Measurements from ENCODE around the gene HHIP. TPM values are rescaled to one million over a fixed set of nuclear protein-coding genes. Genes with fewer than 3 reads are reported as not detected.
"Not testable (repeated sequence)": the region's sequence is repeated elsewhere in the genome, so short reads cannot be mapped to it uniquely, and the experiment has no call there.

HHIP gene
- total RNA-seq, 2 experiments from 2014 or later = not detected

GRCh38 chr4:144748814-144749555 lies 103.0 kb downstream of the HHIP start:
- ChIA-PET CTCF (no interaction called here), POLR2A (no interaction called here)
- intact Hi-C loops (cut with micrococcal nuclease) = no loop called here
- DNase-seq = no peak
- no peak overlapping the region for H3K4me3 Mint-ChIP-seq
- H3K36me3 Mint-ChIP-seq = no peaks in the 10 kb centered on the region
- H3K9me3 Mint-ChIP-seq = no peaks in the 10 kb centered on the region
- H3K27me3 Mint-ChIP-seq = no peaks in the 10 kb centered on the region
- H3K27ac Mint-ChIP-seq = no peak overlapping the region
- no peaks in the 10 kb centered on the region for H3K4me1 Mint-ChIP-seq (ENCODE audit: low read depth)

GRCh38 chr4:144750348-144750747 lies 104.4 kb downstream of the HHIP start:
- Mint-ChIP-seq H3K4me3 (no peak overlapping the region), H3K27ac (no peak overlapping the region), H3K36me3 (no peaks in the 10 kb centered on the region), H3K4me1 (ENCODE audit: low read depth) (no peaks in the 10 kb centered on the region), H3K9me3 (no peaks in the 10 kb centered on the region), H3K27me3 (no peaks in the 10 kb centered on the region)
- no peak for DNase-seq
- intact Hi-C loops (cut with micrococcal nuclease) = no loop called here
- CTCF ChIA-PET = no interaction called here
- POLR2A ChIA-PET = no interaction called here

GRCh38 chr4:144754562-144755410 lies 108.8 kb downstream of the HHIP start:
- intact Hi-C loops (cut with micrococcal nuclease) = no loop called here
- CTCF ChIA-PET = no interaction called here
- POLR2A ChIA-PET = no interaction called here
- Mint-ChIP-seq H3K36me3 (no peaks in the 10 kb centered on the region), H3K4me3 (no peak overlapping the region), H3K27ac (no peak overlapping the region), H3K4me1 (ENCODE audit: low read depth) (no peaks in the 10 kb centered on the region), H3K9me3 (no peaks in the 10 kb centered on the region), H3K27me3 (no peaks in the 10 kb centered on the region)
- DNase-seq = no peak

- no peaks in the 10 kb centered on the region for H3K27me3 Mint-ChIP-seq
- DNase-seq = no peak
- H3K27ac Mint-ChIP-seq = no peak overlapping the region
- no peaks in the 10 kb centered on the region for H3K4me1 Mint-ChIP-seq (ENCODE audit: low read depth)
- ChIA-PET POLR2A (no interaction called here), CTCF (no interaction called here)
- peaks cover 6% of the 10 kb centered on the region for H3K9me3 Mint-ChIP-seq
- no peak overlapping the region for H3K4me3 Mint-ChIP-seq
- no peaks in the 10 kb centered on the region for H3K36me3 Mint-ChIP-seq
- intact Hi-C loops (cut with micrococcal nuclease) = no loop called here
These were observed 112.0 kb downstream of the HHIP start for GRCh38 chr4:144757969-144758368.

GRCh38 chr4:144768809-144769208 lies 122.9 kb downstream of the HHIP start:
- H3K36me3 Mint-ChIP-seq; intact Hi-C loops (cut with micrococcal nuclease); POLR2A ChIA-PET; DNase-seq; H3K4me1 Mint-ChIP-seq (ENCODE audit: low read depth); H3K4me3 Mint-ChIP-seq; CTCF ChIA-PET; H3K27me3 Mint-ChIP-seq; H3K27ac Mint-ChIP-seq: not testable (repeated sequence)
- H3K9me3 Mint-ChIP-seq = peaks cover 14% of the 10 kb centered on the region

GRCh38 chr4:144778364-144778763 lies 132.4 kb downstream of the HHIP start:
- CTCF ChIA-PET = no interaction called here
- POLR2A ChIA-PET = no interaction called here
- Mint-ChIP-seq H3K4me3 (no peak overlapping the region), H3K4me1 (ENCODE audit: low read depth) (no peaks in the 10 kb centered on the region), H3K27ac (no peak overlapping the region), H3K27me3 (no peaks in the 10 kb centered on the region), H3K9me3 (peaks cover 13% of the 10 kb centered on the region), H3K36me3 (no peaks in the 10 kb centered on the region)
- DNase-seq = no peak
- intact Hi-C loops (cut with micrococcal nuclease) = no loop called here

- CTCF ChIA-PET = no interaction called here
- POLR2A ChIA-PET = no interaction called here
These were observed 136.4 kb downstream of the HHIP start for GRCh38 chr4:144782345-144782744.

GRCh38 chr4:144785961-144786360 lies 140.0 kb downstream of the HHIP start:
- CTCF ChIA-PET = no interaction called here
- no peaks in the 10 kb centered on the region for H3K9me3 Mint-ChIP-seq

More at GRCh38 chr4:144782345-144782744, 136.4 kb downstream of the HHIP start:
- no peaks in the 10 kb centered on the region for H3K4me1 Mint-ChIP-seq (ENCODE audit: low read depth)
- no peaks in the 10 kb centered on the region for H3K27me3 Mint-ChIP-seq
- intact Hi-C loops (cut with micrococcal nuclease) = no loop called here
- no peak overlapping the region for H3K27ac Mint-ChIP-seq
- H3K36me3 Mint-ChIP-seq = no peaks in the 10 kb centered on the region
- DNase-seq = no peak
- no peaks in the 10 kb centered on the region for H3K9me3 Mint-ChIP-seq
- H3K4me3 Mint-ChIP-seq = no peak overlapping the region

GRCh38 chr4:144787365-144788258 lies 141.7 kb downstream of the HHIP start:
- CTCF ChIA-PET = no interaction called here

More at GRCh38 chr4:144785961-144786360, 140.0 kb downstream of the HHIP start:
- Mint-ChIP-seq H3K4me3 (no peak overlapping the region), H3K27ac (no peak overlapping the region), H3K4me1 (ENCODE audit: low read depth) (no peaks in the 10 kb centered on the region), H3K36me3 (no peaks in the 10 kb centered on the region), H3K27me3 (no peaks in the 10 kb centered on the region)
- DNase-seq = no peak
- intact Hi-C loops (cut with micrococcal nuclease) = no loop called here
- POLR2A ChIA-PET = no interaction called here

GRCh38 chr4:144788469-144788868 lies 142.5 kb downstream of the HHIP start:
- no peak for DNase-seq
- Mint-ChIP-seq H3K27ac (no peak overlapping the region), H3K27me3 (no peaks in the 10 kb centered on the region), H3K9me3 (no peaks in the 10 kb centered on the region), H3K4me1 (ENCODE audit: low read depth) (no peaks in the 10 kb centered on the region), H3K36me3 (no peaks in the 10 kb centered on the region), H3K4me3 (no peak overlapping the region)
- intact Hi-C loops (cut with micrococcal nuclease) = no loop called here
- ChIA-PET CTCF (no interaction called here), POLR2A (no interaction called here)

More at GRCh38 chr4:144787365-144788258, 141.7 kb downstream of the HHIP start:
- no peaks in the 10 kb centered on the region for H3K36me3 Mint-ChIP-seq
- H3K27me3 Mint-ChIP-seq = no peaks in the 10 kb centered on the region
- no peak for DNase-seq
- POLR2A ChIA-PET = no interaction called here
- intact Hi-C loops (cut with micrococcal nuclease) = loop anchor here (1.0 kb wide), 1 partner anchor 613 kb away; no protein-coding TSS in a partner anchor
- no peak overlapping the region for H3K27ac Mint-ChIP-seq
- H3K4me3 Mint-ChIP-seq = no peak overlapping the region
- H3K4me1 Mint-ChIP-seq (ENCODE audit: low read depth) = no peaks in the 10 kb centered on the region
- no peaks in the 10 kb centered on the region for H3K9me3 Mint-ChIP-seq

- POLR2A ChIA-PET; H3K36me3 Mint-ChIP-seq; H3K27me3 Mint-ChIP-seq; H3K4me3 Mint-ChIP-seq; DNase-seq; H3K4me1 Mint-ChIP-seq (ENCODE audit: low read depth); H3K27ac Mint-ChIP-seq; intact Hi-C loops (cut with micrococcal nuclease): not testable (repeated sequence)
- H3K9me3 Mint-ChIP-seq = peaks cover 11% of the 10 kb centered on the region
- CTCF ChIA-PET = interaction anchor here (1.0 kb wide), 1 partner anchor 293 kb away, joined by 3 read pairs; no protein-coding TSS in a partner anchor
These were observed 146.0 kb downstream of the HHIP start for GRCh38 chr4:144791933-144792332.
